ENCODE data around the gene SH3PXD2A. TPM values are rescaled to one million over a fixed set of nuclear protein-coding genes. Genes with fewer than 3 reads are reported as not detected.
"Not testable (repeated sequence)": the region's sequence is repeated elsewhere in the genome, so short reads cannot be mapped to it uniquely, and the experiment has no call there.

Gene SH3PXD2A
- total and polyA plus RNA-seq, 7 donors = 3.0 to 57.7 (median 10.6) TPM

GRCh38 chr10:103775776-103776175 lies 79.6 kb downstream of the SH3PXD2A start:
- TF ChIP-seq CTCF (IDR thresholded peaks at IDR 0.05) = no peak
- DNase-seq (peak in 1 of 2 donors; percentile 23), ATAC-seq (no peak)
- intact Hi-C loops (cut with DNase I) = no loop called here
- H3K36me3 ChIP-seq (ENCODE audit: insufficient read depth in 1 of 2, low read depth in 1 of 2) = no peaks in the 10 kb centered on the region
- H3K4me1 ChIP-seq = peaks cover 51% of the 10 kb centered on the region
- 90 to 92% (median 90%) methylated on average over 5 of the region's 5 CpGs for WGBS, 3 donors
- H3K27ac ChIP-seq = peak overlapping the region; percentile 5
- no peak overlapping the region for H3K4me3 ChIP-seq
- H3K27me3 ChIP-seq (ENCODE audit: insufficient read depth in 3 of 3, low read length in 2 of 3) = no peaks in the 10 kb centered on the region
- no peaks in the 10 kb centered on the region for H3K9me3 ChIP-seq

GRCh38 chr10:103772846-103773245 lies 82.5 kb downstream of the SH3PXD2A start:
- peaks cover 30% of the 10 kb centered on the region for H3K4me1 ChIP-seq
- ATAC-seq; H3K9me3 ChIP-seq; H3K36me3 ChIP-seq (ENCODE audit: insufficient read depth in 1 of 2, low read depth in 1 of 2); H3K27me3 ChIP-seq (ENCODE audit: insufficient read depth in 3 of 3, low read length in 2 of 3); intact Hi-C loops (cut with DNase I): not testable (repeated sequence)
- H3K4me3 ChIP-seq = peak overlapping the region; percentile 61
- 52 to 60% (median 56%) methylated on average over 13 of the region's 13 CpGs for WGBS, 3 donors
- DNase-seq = peak in 1 of 2 donors; percentile 43
- H3K27ac ChIP-seq = peak overlapping the region; percentile 90

- H3K36me3 ChIP-seq (ENCODE audit: insufficient read depth in 1 of 2, low read depth in 1 of 2) = no peaks in the 10 kb centered on the region
- no peak for TF ChIP-seq CTCF (IDR thresholded peaks at IDR 0.05)
- peaks cover 24% of the 10 kb centered on the region for H3K4me1 ChIP-seq
- H3K4me3 ChIP-seq = peak overlapping the region; percentile 61
- intact Hi-C loops (cut with DNase I) = no loop called here
- DNase-seq (peak; percentile 88 to 92), ATAC-seq (peak; percentile 75 to 88 (median 82))
- peak overlapping the region; percentile 90 for H3K27ac ChIP-seq
- no peaks in the 10 kb centered on the region for H3K27me3 ChIP-seq (ENCODE audit: insufficient read depth in 3 of 3, low read length in 2 of 3)
- WGBS, 3 donors = 1 to 2% (median 2%) methylated on average over 27 to 28 of the region's 28 CpGs
- H3K9me3 ChIP-seq = no peaks in the 10 kb centered on the region
Observed at GRCh38 chr10:103772096-103772845, 83.1 kb downstream of the SH3PXD2A start.

GRCh38 chr10:103770139-103770538 lies 85.2 kb downstream of the SH3PXD2A start:
- Histone ChIP-seq H3K4me3 (no peak overlapping the region), H3K27ac (no peak overlapping the region), H3K36me3 (ENCODE audit: insufficient read depth in 1 of 2, low read depth in 1 of 2) (no peaks in the 10 kb centered on the region), H3K27me3 (ENCODE audit: insufficient read depth in 3 of 3, low read length in 2 of 3) (no peaks in the 10 kb centered on the region), H3K4me1 (peaks cover 24% of the 10 kb centered on the region), H3K9me3 (no peaks in the 10 kb centered on the region)
- peak in 1 of 2 donors; percentile 4 for DNase-seq
- ATAC-seq = no peak
- no peak for TF ChIP-seq CTCF (IDR thresholded peaks at IDR 0.05)
- WGBS, 3 donors = 95 to 100% (median 96%) methylated on average over 2 of the region's 2 CpGs
- intact Hi-C loops (cut with DNase I) = no loop called here

GRCh38 chr10:103769176-103769575 lies 86.2 kb downstream of the SH3PXD2A start:
- Histone ChIP-seq H3K4me1 (peaks cover 32% of the 10 kb centered on the region), H3K27ac (no peak overlapping the region), H3K36me3 (ENCODE audit: insufficient read depth in 1 of 2, low read depth in 1 of 2) (no peaks in the 10 kb centered on the region), H3K9me3 (no peaks in the 10 kb centered on the region), H3K4me3 (no peak overlapping the region), H3K27me3 (ENCODE audit: insufficient read depth in 3 of 3, low read length in 2 of 3) (no peaks in the 10 kb centered on the region)
- TF ChIP-seq CTCF (IDR thresholded peaks at IDR 0.05) = no peak
- ATAC-seq (no peak), DNase-seq (peak in 1 of 2 donors; percentile 3)
- intact Hi-C loops (cut with DNase I) = no loop called here
- 85 to 92% (median 87%) methylated on average over 10 of the region's 10 CpGs for WGBS, 3 donors
